HepG2 (cell line): ENCODE data around the gene SCP2. TPM values are rescaled to one million over a fixed set of nuclear protein-coding genes. Genes with fewer than 3 reads are reported as not detected.
A peak's percentile ranks its signal among the peaks of the same experiment; 100 is the strongest.

Experiments
- ARID4A ChIP-seq: sonication (generic); formaldehyde crosslinking; IDR thresholded peaks from 2 replicates; pipeline ENCODE4 v1.5.0; 2020; ENCODE audit warnings: mild to moderate bottlenecking, missing genetic modification reagents, borderline replicate concordance
- CAMTA2 ChIP-seq: sonication (generic); formaldehyde crosslinking; IDR thresholded peaks from 2 replicates; pipeline ENCODE4 v1.4.0; 2020; ENCODE audit warnings: mild to moderate bottlenecking, missing genetic modification reagents, borderline replicate concordance
- CCAR2 ChIP-seq: fragments of 200-400 bp; formaldehyde crosslinking; optimal IDR thresholded peaks from 2 replicates; pipeline ENCODE3; 2018; ENCODE audit warnings: low read depth, mild to moderate bottlenecking, low read length, moderate library complexity
- CREM ChIP-seq, 2 experiments: sonication (generic) in 1 of 2; formaldehyde crosslinking in 1 of 2; IDR thresholded peaks; 2 replicates each; pipeline versions ENCODE4 v1.4.0 to v1.6.1; 2016 to 2020; ENCODE audit warnings: antibody characterized with exemption in 1 of 2, mild to moderate bottlenecking in 1 of 2, missing genetic modification reagents in 1 of 2
- MTA1 ChIP-seq: sonication (generic); formaldehyde crosslinking; IDR thresholded peaks from 2 replicates; pipeline ENCODE4 v1.4.0; 2020; ENCODE audit warnings: missing genetic modification reagents, mild to moderate bottlenecking, borderline replicate concordance
- PAF1 ChIP-seq: IDR thresholded peaks from 2 replicates; pipeline ENCODE4 v1.6.1; 2016; ENCODE audit warnings: missing genetic modification reagents, missing compliant biosample characterization
- POLR2AphosphoS2 ChIP-seq: IDR thresholded peaks from 2 replicates; pipeline ENCODE4 v1.6.1; 2011; ENCODE audit warnings: low read depth, low read length, improper control_type of control experiment
- REST ChIP-seq, 2 experiments: IDR thresholded peaks; 2 replicates each; pipeline ENCODE4 v1.6.1; 2011 to 2012; ENCODE audit warnings: low read length in 2 of 2, borderline replicate concordance in 1 of 2, low read depth in 1 of 2, mild to moderate bottlenecking in 1 of 2, moderate library complexity in 1 of 2
- ZNF503 ChIP-seq: sonication (generic); formaldehyde crosslinking; IDR thresholded peaks from 2 replicates; pipeline ENCODE4 v1.4.0; 2020; ENCODE audit warnings: missing genetic modification reagents
- ZNF512B ChIP-seq: sonication (generic); formaldehyde crosslinking; IDR thresholded peaks from 2 replicates; pipeline ENCODE4 v1.5.1; 2020; ENCODE audit warnings: missing genetic modification reagents, mild to moderate bottlenecking, borderline replicate concordance
- ZNF543 ChIP-seq: sonication (generic); formaldehyde crosslinking; IDR thresholded peaks from 2 replicates; pipeline ENCODE4 v1.4.0; 2020; ENCODE audit warnings: mild to moderate bottlenecking, missing genetic modification reagents
- ZNF563 ChIP-seq: sonication (generic); formaldehyde crosslinking; IDR thresholded peaks from 2 replicates; pipeline ENCODE4 v1.8.0; 2022; ENCODE audit warnings: mild to moderate bottlenecking, moderate library complexity, missing genetic modification reagents
- ZNF580 ChIP-seq: IDR thresholded peaks from 2 replicates; pipeline ENCODE4 v1.6.1; 2016; ENCODE audit warnings: low read depth, borderline replicate concordance
- ZSCAN25 ChIP-seq: sonication (generic); formaldehyde crosslinking; IDR thresholded peaks from 2 replicates; pipeline ENCODE4 v1.8.0; 2022; ENCODE audit warnings: mild to moderate bottlenecking, missing genetic modification reagents
- polyA plus RNA-seq, 8 experiments: library from polyadenylated mRNA; depleted of rRNA in 3 of 8; stranded (reverse) in 7 of 8; unstranded in 1 of 8; fragments of >200 nt; fragmentation: Illumina TruSeq in 4 of 8; extraction: Trizol in 4 of 8; gene quantifications; 2 replicates each; pipeline versions ENCODE4 v1.2.1 to v1.2.3, GENCODE V29; 2011 to 2016; ENCODE audit warnings: low read depth in 4 of 8, missing spikeins in 1 of 8, mixed read lengths in 1 of 8; ENCODE audit not compliant: insufficient read depth in 1 of 8
- total RNA-seq, 5 experiments: library from RNA; depleted of rRNA; stranded (reverse); fragments of >200 nt; fragmentation: Illumina TruSeq; extraction: Trizol; gene quantifications; 2 replicates each; pipeline ENCODE4 v1.2.3, GENCODE V29; 2016; ENCODE audit warnings: low read depth in 1 of 5

SCP2 gene
- total and polyA plus RNA-seq, 2 of the 13 experiments (the other 11 are each of a cell fraction or from before 2014, with no cell fraction given): 59.0 to 133 TPM

GRCh38 chr1:53090227-53091147 lies 163.4 kb downstream of the SCP2 start (continued):
- TF ChIP-seq ZNF503 (CRISPR knock-in tag) (no peak), CREM (IDR thresholded peaks at IDR 0.05) (no peak), CREM (CRISPR knock-in tag; IDR thresholded peaks at IDR 0.05) (no peak), CAMTA2 (CRISPR knock-in tag) (no peak), ZNF563 (CRISPR knock-in tag) (no peak), POLR2AphosphoS2 (no peak), CCAR2 (no peak), REST (IDR thresholded peaks at IDR 0.05; ENCODE audit: borderline replicate concordance in 1 of 2, low read depth in 1 of 2, low read length in 2 of 2) (no peak), MTA1 (CRISPR knock-in tag) (no peak), ZNF580 (CRISPR knock-in tag) (no peak), ARID4A (CRISPR knock-in tag) (peak; percentile 18; the same call in 1 of the 2 replicates), ZNF512B (CRISPR knock-in tag) (no peak), ZNF543 (CRISPR knock-in tag) (no peak), ZSCAN25 (CRISPR knock-in tag) (no peak), PAF1 (no peak)
